AG04450 (cell line): ENCODE results near the gene ZBTB20. TPM values are rescaled to one million over a fixed set of nuclear protein-coding genes. Genes with fewer than 3 reads are reported as not detected.

Experiments used
- CTCF ChIA-PET: fragments of 300-600, 350-600 bp; formaldehyde crosslinking; extraction: SDS; loops from one replicate; lab custom pipeline; 2022; ENCODE audit warnings: antibody characterized with exemption, inconsistent platforms; lab: Charles Lee
- POLR2A ChIA-PET: fragments of 350-600 bp; formaldehyde crosslinking; extraction: SDS; loops from one replicate; lab custom pipeline; 2021; ENCODE audit warnings: antibody characterized with exemption, inconsistent platforms; lab: Yijun Ruan, JAX
- DNase-seq: peaks from one replicate; pipeline ENCODE4 v3.0.0-alpha.2; 2011; ENCODE audit warnings: low read depth, low spot score
- H3K27ac ChIP-seq: one replicate; pipeline ENCODE4 v1.5.1; 2012; ENCODE audit warnings: low read depth, low read length, control low read depth
- H3K27me3 ChIP-seq: one replicate; pipeline ENCODE4 v1.6.0; 2012; ENCODE audit warnings: low read length; ENCODE audit not compliant: control insufficient read depth, insufficient read depth
- H3K4me3 ChIP-seq: 2 replicates; pipeline ENCODE4 v1.5.1; 2011; ENCODE audit warnings: mild to moderate bottlenecking, low read depth, low read length, control low read depth
- H3K9me3 ChIP-seq: 2 replicates; pipeline ENCODE4 v1.5.1; 2012; ENCODE audit warnings: low read length; ENCODE audit not compliant: control insufficient read depth, insufficient read depth
- polyA plus RNA-seq: library from polyadenylated mRNA; depleted of rRNA; stranded (reverse); fragments of >200 nt; gene quantifications from 2 replicates; pipeline ENCODE4 v1.2.3, GENCODE V29; 2011
- small RNA-seq: library from RNA; depleted of rRNA; stranded (forward); fragments of <200 nt; gene quantifications from one replicate; pipeline ENCODE3, GENCODE V24; 2012; ENCODE audit warnings: low read depth; ENCODE audit not compliant: insufficient read length
- TF ChIP-seq, protein P1 (sequence below): IDR thresholded peaks from 2 replicates; pipeline ENCODE4 v1.5.1; 2011; ENCODE audit warnings: low read depth, low read length, control low read depth, inconsistent platforms

ZBTB20 gene
- polyA plus RNA-seq, 1 experiment, result 3.0 TPM

DNA sequence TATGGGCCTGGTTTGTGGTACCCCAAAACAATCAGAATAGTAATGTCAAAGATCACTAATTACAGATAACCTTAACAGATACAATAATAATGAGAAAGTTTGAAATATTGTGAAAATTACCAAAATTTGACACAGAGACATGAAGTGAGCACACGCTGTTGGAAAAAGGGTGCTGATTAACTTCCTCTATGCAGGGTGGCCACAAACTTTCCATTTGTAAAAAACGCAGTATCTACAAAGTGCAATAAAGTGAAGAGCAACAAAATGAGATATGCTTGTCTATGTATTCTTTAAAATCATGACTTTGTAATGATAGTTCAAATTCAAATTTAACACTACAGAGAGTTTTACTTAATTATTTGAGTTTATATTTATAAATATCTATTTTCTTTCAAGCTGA lies 860.8 kb downstream of the ZBTB20 start:
- POLR2A ChIA-PET, result no interaction called here
- Histone ChIP-seq H3K27ac (no peak overlapping the region), H3K27me3 (no peaks in the 10 kb centered on the region), H3K9me3 (no peaks in the 10 kb centered on the region), H3K4me3 (no peak overlapping the region)
- no peak for DNase-seq
- CTCF ChIA-PET, result no interaction called here
- TF ChIP-seq, protein P1, sequence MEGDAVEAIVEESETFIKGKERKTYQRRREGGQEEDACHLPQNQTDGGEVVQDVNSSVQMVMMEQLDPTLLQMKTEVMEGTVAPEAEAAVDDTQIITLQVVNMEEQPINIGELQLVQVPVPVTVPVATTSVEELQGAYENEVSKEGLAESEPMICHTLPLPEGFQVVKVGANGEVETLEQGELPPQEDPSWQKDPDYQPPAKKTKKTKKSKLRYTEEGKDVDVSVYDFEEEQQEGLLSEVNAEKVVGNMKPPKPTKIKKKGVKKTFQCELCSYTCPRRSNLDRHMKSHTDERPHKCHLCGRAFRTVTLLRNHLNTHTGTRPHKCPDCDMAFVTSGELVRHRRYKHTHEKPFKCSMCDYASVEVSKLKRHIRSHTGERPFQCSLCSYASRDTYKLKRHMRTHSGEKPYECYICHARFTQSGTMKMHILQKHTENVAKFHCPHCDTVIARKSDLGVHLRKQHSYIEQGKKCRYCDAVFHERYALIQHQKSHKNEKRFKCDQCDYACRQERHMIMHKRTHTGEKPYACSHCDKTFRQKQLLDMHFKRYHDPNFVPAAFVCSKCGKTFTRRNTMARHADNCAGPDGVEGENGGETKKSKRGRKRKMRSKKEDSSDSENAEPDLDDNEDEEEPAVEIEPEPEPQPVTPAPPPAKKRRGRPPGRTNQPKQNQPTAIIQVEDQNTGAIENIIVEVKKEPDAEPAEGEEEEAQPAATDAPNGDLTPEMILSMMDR, result no peak

DNA sequence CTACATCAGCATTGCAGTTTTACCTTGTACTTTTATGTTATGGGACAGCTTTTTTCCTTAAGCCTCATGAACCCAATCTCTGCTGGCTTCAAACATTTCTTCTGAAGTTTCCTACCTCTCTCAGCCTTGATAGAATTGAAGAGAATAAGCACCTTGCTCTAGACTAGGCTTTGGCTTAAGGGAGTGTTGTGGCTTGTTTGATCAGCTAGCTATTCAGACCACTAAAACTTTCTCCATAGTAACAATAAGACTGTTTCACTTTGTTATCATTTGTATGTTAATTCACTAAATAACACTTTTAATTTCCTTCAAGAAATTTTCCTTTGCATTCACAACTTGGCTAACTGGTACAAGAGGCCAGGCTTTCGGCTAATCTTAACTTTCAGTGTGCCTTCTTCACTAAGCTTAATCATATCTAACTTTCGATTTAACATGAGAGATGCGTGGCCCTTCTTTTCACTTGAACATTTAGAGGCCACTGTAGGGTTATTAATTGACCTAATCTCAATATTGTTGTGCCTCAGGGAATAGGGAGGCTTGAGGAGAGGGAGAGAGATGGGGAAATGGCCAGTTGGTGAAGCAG lies 861.3 kb downstream of the ZBTB20 start:
- no peaks in the 10 kb centered on the region for H3K9me3 ChIP-seq
- CTCF ChIA-PET, result no interaction called here
- H3K27ac ChIP-seq, result no peak overlapping the region
- no peak for DNase-seq
- POLR2A ChIA-PET, result no interaction called here
- no peak overlapping the region for H3K4me3 ChIP-seq
- no peaks in the 10 kb centered on the region for H3K27me3 ChIP-seq
- TF ChIP-seq, protein P1, result no peak

DNA sequence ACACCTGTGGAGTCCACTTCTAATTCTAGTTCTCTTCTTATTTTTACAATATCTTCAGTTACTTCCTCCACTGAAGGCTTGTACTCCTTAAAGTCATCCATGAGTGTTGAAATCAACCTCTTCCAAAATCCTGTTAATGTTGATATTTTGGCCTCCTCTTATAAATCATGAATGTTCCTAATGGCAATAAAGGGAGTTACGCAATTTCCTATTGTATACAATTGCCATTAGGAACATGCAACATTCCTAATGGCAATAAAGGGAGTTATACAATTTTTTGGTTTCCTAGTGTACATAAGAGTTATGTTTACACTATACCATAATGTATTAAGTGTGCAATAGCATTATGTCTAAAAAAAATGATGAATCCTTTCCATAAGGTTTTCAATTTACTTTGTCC lies 862.4 kb downstream of the ZBTB20 start:
- Histone ChIP-seq H3K9me3 (no peaks in the 10 kb centered on the region), H3K4me3 (no peak overlapping the region), H3K27me3 (no peaks in the 10 kb centered on the region), H3K27ac (no peak overlapping the region)
- ChIA-PET CTCF (no interaction called here), POLR2A (no interaction called here)
- no peak for DNase-seq
- TF ChIP-seq, protein P1, result no peak

Small RNAs within 50 kb of the gene (small RNA-seq; reads per million reads assigned to genes)
- gene MIR4796, result not detected
